Measurements from ENCODE around the gene PRKG1. TPM values are rescaled to one million over a fixed set of nuclear protein-coding genes. Genes with fewer than 3 reads are reported as not detected.

The PRKG1 gene
- total and polyA plus RNA-seq, 2 experiments from 2014 or later: 18.2 to 21.1 TPM

DNA sequence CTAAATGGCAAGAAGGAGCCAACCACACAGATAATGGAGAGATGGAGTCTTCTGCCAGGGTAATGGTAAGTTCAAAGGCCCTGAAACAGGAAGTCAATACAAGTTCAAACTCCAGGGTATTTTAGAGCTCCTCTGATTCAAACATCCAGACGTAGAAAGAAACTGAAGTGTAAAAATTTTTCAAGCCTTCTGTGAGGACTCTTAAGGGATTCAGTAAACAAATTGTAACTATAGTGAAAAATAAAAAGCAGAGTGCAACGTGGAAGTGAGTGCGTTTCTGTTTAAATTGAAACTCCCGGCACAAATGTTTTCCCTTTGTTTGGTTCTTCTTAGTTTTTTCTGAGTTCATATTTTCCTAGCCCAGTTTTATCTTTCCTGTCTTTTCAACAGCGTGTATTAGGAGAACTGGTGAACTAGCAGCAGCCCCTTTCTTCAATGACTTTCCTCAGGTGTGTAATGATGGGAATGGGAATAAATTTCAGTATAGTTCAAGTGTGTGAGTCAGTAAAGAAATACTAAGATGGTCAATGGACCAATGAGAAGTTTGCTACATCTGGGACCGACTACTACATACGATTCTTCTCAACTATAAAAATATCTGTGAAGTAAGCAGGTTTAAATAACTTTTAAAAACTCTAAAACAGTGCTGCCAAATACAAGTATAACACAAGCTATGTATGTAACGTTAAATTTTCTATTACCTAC is 326.3 kb downstream of the PRKG1 start:
- Mint-ChIP-seq H3K27me3 (ENCODE audit: insufficient read depth, low read depth, poor library complexity) (no peaks in the 10 kb centered on the region), H3K4me1 (peaks cover 16% of the 10 kb centered on the region; the same call in 2 of the 3 replicates), H3K36me3 (ENCODE audit: low read depth) (no peaks in the 10 kb centered on the region), H3K27ac (no peak overlapping the region), H3K4me3 (no peak overlapping the region), H3K9me3 (no peaks in the 10 kb centered on the region)
- Histone ChIP-seq H4K20me1 (replicated peaks; ENCODE audit: insufficient read depth) (peaks cover 4% of the 10 kb centered on the region; the same call in 1 of the 2 replicates), H3K4me3 (no peak overlapping the region), H3K4me2 (no peak overlapping the region), H3K27me3 (ENCODE audit: insufficient read depth) (no peaks in the 10 kb centered on the region), H2AFZ (no peak overlapping the region), H3K4me1 (ENCODE audit: insufficient read depth) (peaks cover 11% of the 10 kb centered on the region), H3F3A (replicated peaks; ENCODE audit: low read depth) (no peaks in the 10 kb centered on the region), H3K9me2 (ENCODE audit: insufficient read depth) (no peaks in the 10 kb centered on the region), H3K27ac (ENCODE audit: low read depth) (no peak overlapping the region), H3K36me3 (ENCODE audit: insufficient read depth) (no peaks in the 10 kb centered on the region), H3K79me2 (replicated peaks; ENCODE audit: insufficient read depth) (no peaks in the 10 kb centered on the region)
- ATAC-seq (no peak), DNase-seq (ENCODE audit: low spot score) (no peak)
- TF ChIP-seq CTCF (conservative IDR thresholded peaks at IDR 0.05; ENCODE audit: low read depth in 2 of 2) (no peak), CREB1 (CRISPR knock-in tag; IDR thresholded peaks at IDR 0.05; ENCODE audit: low read depth) (no peak), NANOG (IDR thresholded peaks at IDR 0.05; ENCODE audit: borderline replicate concordance) (no peak), ZNF462 (CRISPR knock-in tag; IDR thresholded peaks at IDR 0.05) (no peak), POLR2AphosphoS5 (IDR thresholded peaks at IDR 0.05; ENCODE audit: low read depth) (no peak), EZH2phosphoT487 (IDR thresholded peaks at IDR 0.05; ENCODE audit: unreplicated experiment) (no peak), EZH2 (IDR thresholded peaks at IDR 0.05; ENCODE audit: low read depth, unreplicated experiment) (no peak), ZNF114 (CRISPR knock-in tag; IDR thresholded peaks at IDR 0.05) (no peak), JUNB (IDR thresholded peaks at IDR 0.05; ENCODE audit: unreplicated experiment) (no peak), REST (IDR thresholded peaks at IDR 0.05; ENCODE audit: unreplicated experiment) (no peak), ZNF331 (CRISPR knock-in tag; IDR thresholded peaks at IDR 0.05; ENCODE audit: low read depth) (no peak), STAT1 (IDR thresholded peaks at IDR 0.05; ENCODE audit: unreplicated experiment) (no peak)
- TF ChIP-seq, protein P1, sequence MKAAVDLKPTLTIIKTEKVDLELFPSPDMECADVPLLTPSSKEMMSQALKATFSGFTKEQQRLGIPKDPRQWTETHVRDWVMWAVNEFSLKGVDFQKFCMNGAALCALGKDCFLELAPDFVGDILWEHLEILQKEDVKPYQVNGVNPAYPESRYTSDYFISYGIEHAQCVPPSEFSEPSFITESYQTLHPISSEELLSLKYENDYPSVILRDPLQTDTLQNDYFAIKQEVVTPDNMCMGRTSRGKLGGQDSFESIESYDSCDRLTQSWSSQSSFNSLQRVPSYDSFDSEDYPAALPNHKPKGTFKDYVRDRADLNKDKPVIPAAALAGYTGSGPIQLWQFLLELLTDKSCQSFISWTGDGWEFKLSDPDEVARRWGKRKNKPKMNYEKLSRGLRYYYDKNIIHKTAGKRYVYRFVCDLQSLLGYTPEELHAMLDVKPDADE (IDR thresholded peaks at IDR 0.05): no peak

Measured in GM23338 (cell line).